GM21515 (cell line): Measurements from ENCODE around the gene APOLD1.
"Not testable (repeated sequence)": the region's sequence is repeated elsewhere in the genome, so short reads cannot be mapped to it uniquely, and the experiment has no call there.

ENCODE experiments used
- ATAC-seq: cut with Tn5 transposase; IDR thresholded peaks from one replicate; pipeline ENCODE4 v1.9.1; 2021; ENCODE audit not compliant: unreplicated experiment

APOLD1 gene, protein sequence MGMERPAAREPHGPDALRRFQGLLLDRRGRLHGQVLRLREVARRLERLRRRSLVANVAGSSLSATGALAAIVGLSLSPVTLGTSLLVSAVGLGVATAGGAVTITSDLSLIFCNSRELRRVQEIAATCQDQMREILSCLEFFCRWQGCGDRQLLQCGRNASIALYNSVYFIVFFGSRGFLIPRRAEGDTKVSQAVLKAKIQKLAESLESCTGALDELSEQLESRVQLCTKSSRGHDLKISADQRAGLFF

DNA sequence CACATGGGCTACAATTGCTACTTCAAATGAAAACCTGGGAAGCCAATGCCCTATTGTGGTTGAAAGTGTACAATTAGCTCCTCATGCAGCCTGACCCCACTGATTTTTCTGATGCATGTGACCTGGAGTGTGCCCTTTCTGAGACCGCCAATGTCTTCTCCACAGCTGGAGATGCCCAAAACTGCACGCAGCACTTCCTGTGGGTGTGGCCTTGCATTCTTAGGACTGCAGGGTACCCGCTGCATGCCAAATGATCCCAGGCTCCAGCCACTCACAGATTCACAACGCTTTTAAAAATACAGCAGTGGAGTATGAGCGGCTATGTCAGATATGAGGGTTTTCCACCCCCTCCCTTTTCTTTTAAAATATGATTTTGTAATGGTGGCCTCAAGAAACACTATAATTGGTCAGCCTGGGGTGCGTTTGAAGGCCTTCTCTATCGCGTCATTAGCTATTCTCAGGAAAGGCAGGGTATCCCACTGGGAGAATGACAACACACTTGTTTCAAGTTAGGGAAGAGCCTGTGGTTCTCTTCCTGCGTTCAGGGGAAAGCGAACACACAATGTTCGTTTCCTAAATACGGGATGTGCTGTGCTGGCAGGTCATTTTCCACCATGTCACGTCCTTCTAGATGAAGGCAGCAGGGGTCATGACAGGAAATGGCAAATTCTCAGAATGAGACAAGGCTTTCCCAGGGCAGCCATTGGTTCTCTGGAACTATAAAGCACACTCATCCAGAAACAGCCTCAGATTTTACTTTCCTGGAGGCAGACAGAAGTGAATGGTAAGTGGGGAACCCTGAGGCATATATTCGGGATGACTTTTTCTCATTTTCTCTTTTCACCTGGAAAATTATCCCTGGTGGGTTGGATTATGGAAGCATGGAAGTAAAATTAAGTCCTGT, at the start of gene APOLD1:
APOLD1 (plus strand) TSS at position 749 of the 904 bp plus-strand sequence; CDS start at position 782, 33 bp downstream.
- no peak for ATAC-seq

DNA sequence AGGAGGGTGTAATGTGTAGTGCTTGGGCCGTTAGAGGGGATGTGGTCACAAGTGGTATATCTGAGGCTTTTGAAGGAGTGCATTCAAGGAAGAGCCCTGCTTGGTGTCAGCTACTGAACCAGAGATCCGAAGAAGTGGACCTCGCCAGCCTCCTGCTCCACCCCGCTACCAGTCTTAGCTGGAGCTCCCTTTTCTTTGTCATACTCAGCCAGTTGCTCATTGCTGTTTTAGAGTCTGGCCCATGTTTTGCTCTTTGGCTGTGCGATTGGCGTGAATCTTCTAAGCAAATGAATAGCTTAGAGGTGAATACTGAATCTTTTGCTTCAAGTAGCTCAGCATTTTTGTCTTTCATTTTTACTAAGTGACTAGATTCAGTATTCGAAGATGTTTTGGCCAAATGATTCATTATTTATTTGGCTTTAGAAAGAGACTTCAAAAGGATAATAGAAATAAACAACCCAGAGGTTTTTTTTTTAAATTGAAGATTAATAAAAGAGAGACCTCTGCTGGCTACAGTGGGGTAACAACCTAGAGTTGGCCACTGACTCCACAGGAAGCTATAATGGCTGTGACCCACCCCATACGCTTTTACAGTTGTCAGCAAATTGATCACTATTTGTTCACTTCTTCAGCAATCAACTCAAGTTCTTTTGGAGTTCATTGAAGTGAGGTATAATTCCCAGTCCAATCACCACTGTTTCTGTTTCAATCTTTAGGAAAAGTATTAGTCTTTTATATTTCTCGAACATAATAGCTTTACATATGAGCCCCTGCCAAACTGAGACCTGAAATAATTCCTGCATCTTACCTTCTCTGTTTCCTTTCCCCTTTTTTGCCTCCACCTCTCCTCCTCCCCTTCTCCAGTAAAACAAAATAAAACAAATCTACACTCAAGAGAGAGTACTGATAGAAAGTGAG, 48.4 kb upstream of the APOLD1 start:
- peak; percentile 67 for ATAC-seq

DNA sequence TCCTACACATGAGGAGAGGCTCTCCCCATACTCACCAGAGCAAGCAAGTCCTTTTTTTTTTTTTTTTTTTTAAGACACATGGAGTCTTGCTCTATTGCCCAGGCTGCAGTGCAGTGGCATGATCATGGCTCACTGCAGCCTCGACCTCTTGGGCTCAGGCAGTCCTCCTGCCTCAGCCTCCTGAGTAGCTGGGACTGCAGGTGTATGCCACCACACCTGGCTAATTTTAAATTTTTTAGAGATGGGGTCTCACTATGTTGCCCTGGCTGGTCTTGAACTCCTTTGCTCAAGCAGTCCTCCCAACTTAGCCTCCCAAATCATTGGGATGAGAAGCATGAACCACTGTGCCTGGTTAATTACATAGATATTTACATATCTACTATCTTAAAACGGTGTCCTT, 47.3 kb upstream of the APOLD1 start:
- not testable (repeated sequence) for ATAC-seq

DNA sequence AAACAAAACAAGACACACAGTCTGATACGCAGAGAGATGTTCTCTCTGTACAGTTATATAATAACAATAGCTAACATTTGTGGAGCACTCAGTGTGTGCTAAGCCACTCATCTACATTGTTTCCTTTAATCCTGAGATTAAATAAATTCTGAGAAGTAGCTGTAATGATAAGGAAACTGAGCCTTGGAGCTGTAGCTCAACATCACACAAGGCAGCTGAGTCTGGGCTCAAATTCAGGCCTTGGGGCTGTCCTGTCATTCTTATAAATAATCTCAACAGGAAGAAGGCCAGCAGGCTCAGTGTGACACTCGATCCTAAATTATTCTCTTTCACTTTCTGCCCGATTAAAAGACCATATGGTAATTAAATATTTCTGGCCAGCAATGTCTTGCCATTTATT, 43.8 kb upstream of the APOLD1 start:
- ATAC-seq: no peak

DNA sequence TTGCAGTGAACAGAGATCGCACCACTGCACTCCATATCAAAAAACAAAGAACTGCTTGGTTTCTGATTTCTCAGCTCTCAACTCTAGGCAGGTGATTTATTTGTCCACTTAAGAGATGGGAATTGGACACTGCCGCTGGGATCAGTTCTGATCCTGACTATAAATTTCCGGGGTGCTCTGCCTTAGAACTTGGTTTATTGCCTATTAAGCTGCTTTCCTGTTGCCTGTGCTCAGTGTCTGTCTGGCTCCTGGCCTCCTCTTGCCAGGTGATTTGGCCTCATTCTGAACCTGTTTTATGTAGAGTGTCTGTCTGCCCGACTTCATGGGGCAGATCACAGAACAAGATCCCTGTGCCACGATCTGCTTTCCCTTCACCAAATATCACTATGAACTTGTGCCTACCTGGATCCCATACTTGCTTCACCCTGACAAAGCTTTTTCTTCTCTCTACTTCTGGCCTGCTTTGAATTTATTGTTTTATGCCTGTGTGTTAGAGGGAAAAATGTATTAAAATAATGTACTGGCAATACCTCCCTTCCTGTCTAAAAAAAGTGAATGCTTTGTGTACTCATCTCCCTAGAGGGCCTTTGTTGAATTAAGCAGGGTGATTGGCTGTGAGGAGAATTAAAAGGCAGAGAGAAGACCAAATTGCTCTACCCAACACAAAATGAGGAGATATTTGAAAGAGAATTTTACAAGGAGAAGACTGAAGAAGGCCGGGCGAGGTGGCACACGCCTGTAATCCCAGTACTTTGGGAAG, 40.7 kb upstream of the APOLD1 start:
- no peak for ATAC-seq

DNA sequence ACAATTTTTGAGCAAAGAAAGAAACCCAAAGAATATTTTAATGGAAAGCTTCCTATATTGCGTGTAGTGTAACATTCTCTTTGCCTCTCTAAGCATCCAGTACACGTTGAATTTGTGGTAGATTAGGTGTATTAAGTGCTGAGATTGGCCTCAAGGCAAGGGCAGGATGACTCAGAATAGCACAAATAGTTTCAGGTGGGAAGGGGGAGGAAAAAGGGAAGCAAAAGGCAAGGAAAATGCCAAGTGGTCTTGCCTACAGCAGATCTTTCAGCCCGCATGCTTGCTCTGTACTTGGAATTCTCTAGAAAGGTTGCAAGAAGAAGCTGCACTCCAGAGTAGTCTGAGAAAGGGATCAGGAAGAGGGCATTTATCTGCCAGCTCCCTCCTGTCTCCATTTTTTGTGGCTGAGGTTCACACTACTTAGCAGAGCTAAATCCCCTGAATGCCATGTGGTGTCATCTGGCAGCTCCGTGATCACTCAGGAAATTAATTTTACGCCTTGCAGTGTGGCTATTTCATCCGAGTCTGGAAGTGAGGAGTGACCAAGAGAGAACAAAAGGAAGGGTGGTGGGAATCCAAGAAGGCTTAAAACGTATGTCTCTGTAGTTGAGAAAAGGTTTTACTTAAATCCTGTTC, 39.8 kb upstream of the APOLD1 start:
- no peak for ATAC-seq

DNA sequence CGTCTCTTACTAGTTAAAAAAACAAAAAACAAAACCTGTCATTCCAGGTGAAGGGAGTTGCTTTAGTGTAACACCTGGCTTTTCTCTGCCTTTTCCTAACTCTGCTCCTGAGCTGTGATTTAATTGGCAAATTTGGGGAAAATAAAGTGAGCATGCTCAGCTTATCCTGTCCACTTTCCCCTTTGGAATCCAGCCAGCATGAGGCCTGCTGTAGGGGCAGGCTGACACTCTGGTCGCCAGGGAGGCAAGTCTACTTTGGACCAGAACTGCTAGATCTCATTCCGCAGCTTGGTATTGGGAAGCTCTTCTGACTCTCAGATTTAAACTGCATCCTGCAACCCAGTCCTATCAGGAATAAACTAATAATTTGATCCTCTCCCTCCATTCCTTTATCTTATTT, 38.2 kb upstream of the APOLD1 start:
- ATAC-seq: no peak

DNA sequence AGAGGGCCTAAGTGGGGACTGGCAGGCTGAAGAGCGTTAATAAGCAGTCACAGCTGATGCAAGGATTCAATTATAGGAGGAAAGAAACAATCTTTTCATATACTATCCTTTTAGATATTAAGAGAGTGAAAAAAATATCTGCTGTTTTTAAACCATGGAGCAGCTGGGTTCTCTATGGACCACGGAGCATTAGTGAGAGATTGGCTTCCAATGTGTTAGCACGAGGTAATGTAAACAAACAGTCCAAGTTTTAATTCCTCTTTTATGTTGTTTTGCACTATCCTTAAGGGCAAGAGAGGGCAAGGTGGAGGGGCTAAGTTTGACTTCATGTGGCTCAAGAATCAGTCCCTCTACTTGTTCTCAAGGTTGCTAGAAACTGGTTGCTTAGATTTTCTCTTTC, 37.4 kb upstream of the APOLD1 start:
- no peak for ATAC-seq

DNA sequence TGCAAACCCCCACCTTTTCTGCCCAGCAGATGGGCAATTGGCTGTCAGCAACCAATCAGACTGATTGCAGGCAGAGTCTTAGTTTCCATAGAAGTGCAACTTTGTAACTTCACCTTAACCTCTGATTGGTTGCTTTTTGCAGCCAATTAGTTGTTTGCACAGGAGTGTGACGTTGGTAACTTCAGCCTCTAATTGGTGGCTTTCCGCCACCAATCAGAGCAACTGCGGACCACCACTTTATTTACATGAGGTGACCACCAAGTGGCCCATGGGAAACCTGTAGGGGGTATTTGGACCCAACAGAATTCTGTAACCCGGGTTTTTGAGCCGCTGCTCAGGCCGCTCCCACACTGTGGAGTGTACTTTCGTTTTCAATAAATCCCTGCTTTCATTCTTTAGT, 36.0 kb upstream of the APOLD1 start:
- ATAC-seq: no peak

DNA sequence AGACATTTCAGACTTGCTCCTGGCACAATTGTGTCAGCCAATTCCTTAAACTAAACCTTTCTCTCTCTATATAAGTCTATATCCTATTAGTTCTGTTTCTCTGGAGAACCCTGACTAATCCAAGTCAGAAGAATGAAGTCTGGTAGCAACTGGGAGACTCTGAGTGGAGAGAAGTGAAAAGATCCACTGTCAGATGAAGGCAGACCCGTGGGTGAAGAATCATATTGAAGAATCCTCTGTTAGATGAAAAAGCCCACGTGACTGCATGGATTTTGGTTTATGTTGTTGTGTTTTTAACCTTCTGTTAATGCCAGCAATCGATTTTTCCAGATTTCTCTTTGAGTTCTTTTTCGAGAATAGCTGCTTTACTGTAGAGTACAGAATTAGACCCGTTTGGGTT, 29.5 kb upstream of the APOLD1 start:
- ATAC-seq: no peak

DNA sequence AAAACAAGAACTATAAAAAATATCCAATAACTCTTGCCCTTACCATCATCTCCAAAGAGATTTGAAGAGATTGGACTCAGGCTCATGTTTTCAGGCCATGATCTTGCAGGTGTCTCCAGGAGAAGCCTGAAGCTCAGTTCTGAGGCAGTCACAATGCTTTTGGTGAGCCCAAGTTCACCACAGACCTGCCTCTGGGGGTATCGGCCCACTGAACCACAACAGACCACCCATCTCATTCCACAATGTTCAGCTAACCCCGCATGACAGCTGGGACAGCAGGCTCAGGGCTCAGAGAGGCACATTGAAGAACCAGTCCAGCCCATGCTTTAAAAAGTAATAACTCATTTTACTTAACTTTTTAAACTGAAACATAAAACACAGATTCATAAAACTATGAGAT, 28.3 kb upstream of the APOLD1 start:
- ATAC-seq: no peak

DNA sequence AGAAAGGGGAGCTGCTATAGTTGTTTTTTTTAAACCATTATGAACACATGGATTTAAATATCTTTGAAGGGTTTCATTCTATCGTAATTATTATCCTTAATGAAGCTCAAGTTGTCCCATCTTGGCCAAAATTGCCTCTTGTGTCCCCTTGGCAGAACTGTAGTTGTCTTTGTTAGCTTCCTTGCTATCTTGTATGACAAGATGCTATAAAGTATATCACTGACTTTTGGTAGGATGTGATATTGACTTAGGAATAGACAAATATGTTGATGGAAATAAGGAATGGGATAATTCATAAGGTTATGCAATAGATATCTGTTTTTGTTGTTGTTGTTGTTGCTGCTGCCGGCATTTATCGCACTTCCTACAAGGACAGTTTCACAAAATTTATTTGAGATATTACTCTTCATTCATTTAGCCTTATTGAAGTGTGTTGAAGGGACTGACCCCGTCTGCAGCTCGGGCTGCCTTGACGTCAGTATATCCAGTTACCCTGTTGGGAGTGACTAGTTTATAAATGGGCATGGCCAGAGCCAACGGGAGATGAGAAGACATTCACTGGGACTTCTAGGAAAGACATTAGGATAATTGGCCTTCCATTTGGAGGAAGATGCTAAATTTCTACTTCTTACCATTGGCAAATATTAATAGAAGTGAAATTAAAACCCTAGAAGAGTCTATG, 26.1 kb upstream of the APOLD1 start:
- no peak for ATAC-seq

DNA sequence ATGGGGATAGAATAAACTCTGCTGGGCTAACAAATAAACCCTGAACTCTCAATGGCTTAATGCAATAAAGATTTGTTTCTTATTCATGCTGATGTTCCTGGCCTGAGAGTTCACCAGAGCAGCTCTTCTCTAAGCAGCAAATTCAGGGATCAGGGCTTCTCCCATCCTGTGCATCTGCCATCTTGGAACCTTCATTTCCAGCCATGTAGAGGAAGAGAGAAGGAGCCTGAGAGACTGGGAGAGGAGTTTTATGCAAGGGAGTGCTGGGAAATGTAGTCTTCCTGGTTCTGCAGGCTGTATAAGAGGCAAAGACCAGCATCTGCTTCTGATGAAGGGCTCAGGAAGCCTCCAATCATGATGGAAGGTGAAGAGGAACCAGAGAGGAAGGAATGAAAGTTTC, 20.6 kb upstream of the APOLD1 start:
- no peak for ATAC-seq

DNA sequence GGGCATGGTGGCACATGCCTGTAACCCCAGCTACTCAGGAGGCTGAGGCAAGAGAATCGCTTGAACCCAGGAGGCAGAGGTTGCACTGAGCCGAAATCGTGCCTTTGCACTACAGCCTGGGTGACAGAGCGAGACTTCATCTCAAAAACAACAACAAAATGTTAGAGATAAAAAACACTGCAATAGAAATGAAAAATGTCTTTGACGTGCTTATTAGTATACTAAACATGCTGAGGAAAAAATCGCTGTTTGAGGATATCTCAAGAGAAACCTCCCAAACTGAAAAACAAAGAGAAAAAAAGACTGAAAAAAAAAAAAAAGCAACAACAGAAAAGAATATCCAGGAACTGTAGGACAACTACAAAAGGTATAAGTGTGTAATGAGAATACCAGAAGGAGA, 15.2 kb upstream of the APOLD1 start:
- ATAC-seq: no peak

DNA sequence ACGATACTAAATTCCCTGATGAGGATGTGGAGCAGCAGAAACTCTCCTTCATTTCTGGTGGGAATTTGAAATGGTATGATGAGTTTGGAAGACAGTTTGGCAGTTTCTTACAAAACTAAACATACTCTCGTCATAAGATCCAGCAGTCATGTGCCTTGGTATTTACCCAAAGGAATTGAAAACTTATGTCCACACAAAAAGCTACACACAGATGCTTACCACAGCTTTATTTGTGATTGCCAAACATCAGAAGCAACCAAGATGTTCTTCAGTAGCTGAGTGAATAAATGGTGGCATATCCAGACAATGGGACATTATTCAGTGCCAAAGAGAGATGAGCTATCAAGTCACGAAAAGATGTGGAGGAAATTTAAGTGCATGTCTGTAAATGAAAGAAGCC, 10.7 kb upstream of the APOLD1 start:
- no peak for ATAC-seq

DNA sequence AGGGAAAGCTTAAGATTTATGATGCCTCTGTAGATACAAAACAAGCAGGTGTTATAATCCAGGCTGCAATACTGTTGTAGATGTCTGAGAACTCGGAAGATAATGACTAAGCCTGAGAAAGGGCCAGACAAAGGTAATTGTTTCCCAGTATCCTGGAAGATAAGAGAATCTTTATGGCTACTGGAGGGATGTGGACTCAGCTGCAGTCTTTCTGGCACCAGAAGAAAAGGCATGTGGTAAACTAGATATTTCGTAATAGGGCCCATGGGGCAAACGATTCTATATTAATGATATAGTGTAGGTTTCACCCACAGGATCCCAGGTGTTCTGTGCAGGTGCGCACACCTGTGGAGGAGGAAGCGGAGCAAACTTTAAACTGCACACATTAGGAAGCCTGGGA, 9.2 kb upstream of the APOLD1 start:
- ATAC-seq: no peak

DNA sequence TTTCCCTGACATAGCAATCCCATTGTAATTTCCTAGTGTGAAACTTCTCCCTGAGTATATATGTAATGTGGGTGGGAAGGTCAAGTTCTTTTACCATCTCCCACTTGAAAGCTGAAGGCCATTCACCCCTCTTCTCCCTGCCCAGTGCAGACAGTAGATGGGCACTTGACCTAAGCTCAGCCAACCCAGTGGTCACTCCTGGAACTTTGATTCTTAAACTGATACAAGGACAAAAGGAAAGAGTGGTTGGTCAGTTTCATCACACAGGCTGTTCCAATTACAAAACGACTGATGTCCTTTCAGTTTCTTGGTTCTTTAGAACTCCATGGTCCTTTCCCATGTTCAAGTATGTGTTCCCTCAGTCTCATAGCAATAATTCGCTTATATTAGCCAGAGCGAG, 8.4 kb upstream of the APOLD1 start:
- ATAC-seq: no peak

DNA sequence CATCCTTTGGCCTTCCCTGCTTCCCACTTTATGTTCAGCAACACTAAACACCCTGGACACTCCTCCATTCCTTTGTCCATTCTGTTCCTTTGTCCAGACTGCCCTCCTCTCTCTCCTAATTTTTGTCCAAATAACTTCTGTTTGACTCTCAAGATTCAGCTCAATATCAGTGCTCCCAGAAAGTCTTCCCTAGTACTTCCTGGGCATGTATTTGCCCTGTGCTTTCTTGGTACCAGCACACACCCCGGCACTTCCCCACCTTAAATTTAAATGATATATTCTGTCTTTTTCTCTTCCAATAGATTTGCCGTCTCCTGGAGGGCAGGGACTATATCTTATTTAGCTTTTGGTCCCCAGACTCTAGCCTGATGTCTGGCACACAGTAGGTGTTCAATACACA, 6.5 kb upstream of the APOLD1 start:
- no peak for ATAC-seq

DNA sequence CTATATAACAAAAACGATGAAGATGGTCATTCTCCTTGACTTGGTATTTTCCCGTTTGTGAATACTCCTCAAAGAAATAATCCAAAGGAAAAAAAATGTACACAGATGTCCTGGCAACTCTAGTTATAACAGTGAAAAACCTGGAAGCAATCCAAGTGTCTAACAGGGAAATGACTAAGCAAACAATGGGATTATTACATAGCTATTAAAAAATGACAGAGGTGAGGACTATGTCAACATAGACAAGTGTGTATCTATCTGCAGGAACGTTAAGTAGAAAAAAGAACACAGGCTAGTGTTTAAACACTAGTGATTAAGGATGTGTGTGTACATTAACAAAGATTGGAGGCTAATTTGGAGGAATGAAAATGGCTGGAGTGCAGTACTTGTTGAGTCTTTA, 5.9 kb upstream of the APOLD1 start:
- ATAC-seq: no peak

DNA sequence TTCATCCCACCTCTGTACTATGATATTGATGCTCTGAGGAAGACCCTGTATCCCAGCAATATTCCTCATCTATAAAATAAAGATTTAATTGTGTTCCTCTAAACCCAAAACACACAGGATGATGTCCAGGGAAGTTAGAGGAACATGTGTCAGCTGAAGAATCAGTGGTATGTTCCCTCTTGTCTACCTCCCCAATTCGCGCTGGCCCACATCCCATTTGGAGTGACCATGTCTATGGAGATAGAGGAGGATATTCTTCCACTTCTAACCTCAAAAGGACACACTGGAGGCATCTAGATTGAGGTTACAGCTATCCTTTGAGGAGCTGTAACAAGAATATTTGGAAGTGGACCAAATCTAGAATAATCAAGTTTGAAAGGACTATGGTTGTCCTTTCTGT, 1.3 kb upstream of the APOLD1 start:
- ATAC-seq: no peak
